ENCODE results near the gene CARM1.

GRCh38 chr19:10855879-10856522 is 15.4 kb upstream of the CARM1 start:
- TF ChIP-seq CTCF (IDR thresholded peaks at IDR 0.05) (peak; percentile 16 to 46 (median 33)), POLR2A (IDR thresholded peaks at IDR 0.05) (no peak)

Measured in right lobe of liver (tissue), 4 donors.